IMR-90 (cell line): ENCODE measurements around the gene CITED2. TPM values are rescaled to one million over a fixed set of nuclear protein-coding genes. Genes with fewer than 3 reads are reported as not detected.

ENCODE experiments used
- ATAC-seq: fragments of 200-7000 bp; cut with Tn5 transposase; 2 replicates; pipeline ENCODE4 v1.9.1; 2020; ENCODE audit warnings: low read depth, mild to moderate bottlenecking, moderate library complexity
- BruUV-seq: library from RNA; stranded (reverse); fragments of 400-500 nt; replicated peaks from 2 replicates; lab custom pipeline; 2021; lab: Mats Ljungman, UMichigan
- CTCF ChIA-PET: fragments of 300-600 bp; formaldehyde crosslinking; extraction: SDS; loops from one replicate; lab custom pipeline; 2021; ENCODE audit warnings: antibody characterized with exemption; lab: Yijun Ruan, JAX
- POLR2A ChIA-PET: fragments of 300-600 bp; sonication (Branson Sonifier 250); formaldehyde crosslinking; loops from one replicate; lab custom pipeline; 2022; ENCODE audit warnings: antibody characterized with exemption; ENCODE audit not compliant: unreplicated experiment; lab: Charles Lee
- DNase-seq: peaks from one replicate; pipeline ENCODE4 v3.0.0; 2013
- H2AFZ ChIP-seq: replicated peaks from 2 replicates; pipeline ENCODE3; 2013; ENCODE audit warnings: low read length, mild to moderate bottlenecking; ENCODE audit not compliant: poor library complexity
- H2AK5ac ChIP-seq: 2 replicates; pipeline ENCODE4 v1.6.1; 2013; ENCODE audit warnings: low read depth, low read length, inconsistent platforms
- H2AK9ac ChIP-seq: replicated peaks from 2 replicates; pipeline ENCODE3; 2013; ENCODE audit warnings: mild to moderate bottlenecking, low read depth, low read length, moderate library complexity; ENCODE audit not compliant: poor library complexity
- H2BK120ac ChIP-seq: 2 replicates; pipeline ENCODE4 v1.6.1; 2013; ENCODE audit warnings: low read depth, low read length, inconsistent platforms
- H2BK15ac ChIP-seq: 3 replicates; pipeline ENCODE4 v1.6.1; 2013; ENCODE audit warnings: low read depth, low read length, inconsistent platforms
- H2BK20ac ChIP-seq: 2 replicates; pipeline ENCODE4 v1.6.1; 2013; ENCODE audit warnings: low read depth, mild to moderate bottlenecking, inconsistent platforms, low read length, moderate library complexity
- H2BK5ac ChIP-seq: 2 replicates; pipeline ENCODE4 v1.6.1; 2013; ENCODE audit warnings: mild to moderate bottlenecking, low read depth, low read length, inconsistent platforms; ENCODE audit not compliant: poor library complexity, severe bottlenecking
- H3K14ac ChIP-seq: replicated peaks from 2 replicates; pipeline ENCODE4 v1.6.1; 2013; ENCODE audit warnings: low read depth, low read length, inconsistent platforms
- H3K18ac ChIP-seq: 2 replicates; pipeline ENCODE4 v1.6.1; 2013; ENCODE audit warnings: low read depth, low read length, control low read depth
- H3K23ac ChIP-seq: 2 replicates; pipeline ENCODE4 v1.6.1; 2013; ENCODE audit warnings: low read depth, low read length, inconsistent platforms
- H3K27ac ChIP-seq: 2 replicates; pipeline ENCODE4 v1.5.1; 2013; ENCODE audit warnings: mild to moderate bottlenecking, control low read depth, low read length; ENCODE audit not compliant: insufficient read depth
- H3K27me3 ChIP-seq: 2 replicates; pipeline ENCODE4 v1.6.1; 2013; ENCODE audit warnings: low read length; ENCODE audit not compliant: control insufficient read depth, insufficient read depth
- H3K36me3 ChIP-seq: 2 replicates; pipeline ENCODE4 v1.6.1; 2013; ENCODE audit warnings: low read length, mixed read lengths; ENCODE audit not compliant: control insufficient read depth, insufficient read depth
- H3K4ac ChIP-seq: 2 replicates; pipeline ENCODE4 v1.6.1; 2013; ENCODE audit warnings: low read depth, low read length, inconsistent platforms
- H3K4me1 ChIP-seq: 2 replicates; pipeline ENCODE4 v1.6.1; 2013; ENCODE audit warnings: low read length, mixed read lengths; ENCODE audit not compliant: control insufficient read depth, insufficient read depth
- H3K4me2 ChIP-seq: 2 replicates; pipeline ENCODE4 v1.6.1; 2013; ENCODE audit warnings: low read depth, mild to moderate bottlenecking, control low read depth, low read length, moderate library complexity
- H3K4me3 ChIP-seq: 2 replicates; pipeline ENCODE4 v1.5.1; 2013; ENCODE audit warnings: low read depth, mild to moderate bottlenecking, control low read depth, low read length, moderate library complexity; ENCODE audit not compliant: insufficient read depth
- H3K56ac ChIP-seq: 2 replicates; pipeline ENCODE4 v1.6.1; 2013; ENCODE audit warnings: low read length, inconsistent platforms; ENCODE audit not compliant: insufficient read depth; ENCODE audit errors: extremely low read depth
- H3K79me1 ChIP-seq, 2 experiments: 2 replicates each; pipeline ENCODE4 v1.6.1; 2013; ENCODE audit warnings: low read length in 2 of 2, inconsistent platforms in 1 of 2, low read depth in 1 of 2
- H3K9ac ChIP-seq: 2 replicates; pipeline ENCODE4 v1.6.1; 2013; ENCODE audit warnings: low read depth, low read length, control low read depth
- H3K9me1 ChIP-seq: 2 replicates; pipeline ENCODE4 v1.6.1; 2013; ENCODE audit warnings: low read length, inconsistent platforms; ENCODE audit not compliant: insufficient read depth
- H3K9me3 ChIP-seq: 2 replicates; pipeline ENCODE4 v1.6.1; 2013; ENCODE audit warnings: low read length; ENCODE audit not compliant: control insufficient read depth, insufficient read depth
- H4K20me1 ChIP-seq: 2 replicates; pipeline ENCODE4 v1.6.1; 2013; ENCODE audit warnings: low read length, inconsistent platforms; ENCODE audit not compliant: insufficient read depth
- H4K5ac ChIP-seq: 2 replicates; pipeline ENCODE4 v1.6.1; 2013; ENCODE audit warnings: mild to moderate bottlenecking, low read depth, low read length, control low read depth
- H4K8ac ChIP-seq, 2 experiments: 2 replicates each; pipeline ENCODE4 v1.6.1; 2013; ENCODE audit warnings: low read depth in 2 of 2, low read length in 2 of 2, control low read depth in 1 of 2, inconsistent platforms in 1 of 2
- H4K91ac ChIP-seq: 2 replicates; pipeline ENCODE4 v1.6.1; 2013; ENCODE audit warnings: low read depth, low read length, inconsistent platforms; ENCODE audit not compliant: insufficient read depth
- BHLHE40 ChIP-seq: fragments of 150-350 bp; IDR thresholded peaks from 2 replicates; pipeline ENCODE4 v1.6.1; 2016; ENCODE audit warnings: mild to moderate bottlenecking, low read depth, low read length
- CEBPB ChIP-seq: IDR thresholded peaks from 2 replicates; pipeline ENCODE4 v1.6.1; 2012; ENCODE audit warnings: low read depth, low read length, improper control_type of control experiment
- CHD1 ChIP-seq: IDR thresholded peaks from 2 replicates; pipeline ENCODE4 v1.6.1; 2012; ENCODE audit warnings: low read depth, low read length, improper control_type of control experiment
- FOS ChIP-seq: fragments of 150-350 bp; IDR thresholded peaks from 2 replicates; pipeline ENCODE4 v1.6.1; 2016; ENCODE audit warnings: low read depth, low read length
- MAFK ChIP-seq: IDR thresholded peaks from 2 replicates; pipeline ENCODE4 v1.6.1; 2012; ENCODE audit warnings: low read depth, low read length, improper control_type of control experiment
- MAZ ChIP-seq: IDR thresholded peaks from 2 replicates; pipeline ENCODE4 v1.6.1; 2012; ENCODE audit warnings: low read depth, mild to moderate bottlenecking, low read length, improper control_type of control experiment, moderate library complexity, borderline replicate concordance
- MXI1 ChIP-seq: IDR thresholded peaks from 2 replicates; pipeline ENCODE4 v1.6.1; 2012; ENCODE audit warnings: low read depth, mild to moderate bottlenecking, low read length, moderate library complexity, borderline replicate concordance
- NFE2L2 ChIP-seq: fragments of 150-350 bp; IDR thresholded peaks from 2 replicates; pipeline ENCODE4 v1.6.1; 2016; ENCODE audit warnings: low read depth, mild to moderate bottlenecking, low read length
- POLR2A ChIP-seq: IDR thresholded peaks from 2 replicates; pipeline ENCODE4 v1.6.1; 2012; ENCODE audit warnings: mild to moderate bottlenecking, low read depth, low read length
- RAD21 ChIP-seq: IDR thresholded peaks from 2 replicates; pipeline ENCODE4 v1.6.1; 2012; ENCODE audit warnings: low read length, improper control_type of control experiment
- RCOR1 ChIP-seq: IDR thresholded peaks from 2 replicates; pipeline ENCODE4 v1.6.1; 2012; ENCODE audit warnings: mild to moderate bottlenecking, low read length, improper control_type of control experiment; ENCODE audit not compliant: insufficient replicate concordance
- RFX5 ChIP-seq: IDR thresholded peaks from 2 replicates; pipeline ENCODE4 v1.8.0; 2012; ENCODE audit warnings: low read depth, mild to moderate bottlenecking, low read length, moderate library complexity
- SMC3 ChIP-seq: fragments of 150-350 bp; IDR thresholded peaks from 2 replicates; pipeline ENCODE4 v1.6.1; 2016; ENCODE audit warnings: low read depth, mild to moderate bottlenecking, antibody characterized with exemption, low read length, moderate library complexity
- WGBS, 2 experiments: methylation state at CpG; one replicate each; pipeline versions ENCODE4 v1.1.5 to v1.1.7; 2013; ENCODE audit warnings: missing lambda C conversion rate in 2 of 2; ENCODE audit not compliant: insufficient read length in 1 of 2; ENCODE audit errors: extremely low coverage in 2 of 2; 5-methylcytosine and 5-hydroxymethylcytosine counted together
- dilution Hi-C: fragments of 300-500 bp; cut with HindIII; formaldehyde crosslinking; loops from one replicate; pipeline ENCODE4 v1.14.3; 2018; ENCODE audit warnings: low sequenced_read_pairs; ENCODE audit not compliant: unreplicated experiment
- in situ Hi-C: fragments of 300-500 bp; cut with MboI; formaldehyde crosslinking; loops from 3 replicates; pipeline ENCODE4 v1.14.3; 2019; ENCODE audit warnings: low sequenced_read_pairs, inconsistent platforms, mixed read lengths
- intact Hi-C: fragments of 100-400 bp; cut with micrococcal nuclease; formaldehyde crosslinking; loops from 2 replicates; pipeline ENCODE4 v1.10.0; 2022
- polyA plus RNA-seq, 3 experiments: library from polyadenylated mRNA; depleted of rRNA; stranded (reverse); fragments of >200 nt; gene quantifications; 2 replicates each; pipeline ENCODE4 v1.2.3, GENCODE V29; 2012; ENCODE audit warnings: low replicate concordance in 1 of 3
- total RNA-seq: library from RNA; depleted of rRNA; stranded (reverse); fragments of >200 nt; gene quantifications from 2 replicates; pipeline ENCODE4 v1.2.3, GENCODE V29; 2012
- TF ChIP-seq, protein P1 (sequence below): fragments of 150-350 bp; IDR thresholded peaks from 2 replicates; pipeline ENCODE4 v1.6.1; 2017; ENCODE audit warnings: mild to moderate bottlenecking, antibody characterized with exemption, low read length, low read depth
- TF ChIP-seq, protein P2 (sequence below): conservative IDR thresholded peaks from 2 replicates; pipeline ENCODE4 v1.5.1; 2012; ENCODE audit warnings: mild to moderate bottlenecking, low read depth, low read length, improper control_type of control experiment
- TF ChIP-seq, protein P3 (sequence below): fragments of 150-350 bp; IDR thresholded peaks from 2 replicates; pipeline ENCODE4 v1.6.1; 2016; ENCODE audit warnings: low read depth, mild to moderate bottlenecking, low read length, moderate library complexity, borderline replicate concordance

CITED2 gene
- total and polyA plus RNA-seq, 2 of the 4 experiments (the other 2 are of a cell fraction), result 163 to 483 TPM

DNA sequence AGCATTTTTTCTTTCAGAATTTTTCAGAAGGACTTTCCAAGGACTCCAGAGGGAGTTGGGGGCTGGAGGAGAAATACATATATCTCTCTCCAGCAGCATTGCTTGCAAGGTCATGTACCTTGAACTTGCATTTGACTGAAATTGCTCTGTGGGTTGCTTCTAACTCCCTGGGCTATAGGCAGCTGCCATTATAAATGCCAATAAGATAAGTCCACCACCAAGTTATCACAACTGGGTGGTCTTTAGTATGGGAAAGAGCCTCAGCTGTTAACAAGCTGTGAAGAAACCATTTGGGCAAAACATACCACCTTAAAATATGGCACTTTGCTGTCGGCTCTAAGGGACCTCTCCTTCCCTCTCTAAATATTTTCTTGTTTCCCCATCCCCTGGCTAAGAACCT, 20.9 kb upstream of the CITED2 start:
- DNase-seq, result no peak
- Histone ChIP-seq H2AFZ (no peak overlapping the region), H3K14ac (no peak overlapping the region), H2BK15ac (no peak overlapping the region), H3K18ac (no peak overlapping the region), H3K9me3 (no peaks in the 10 kb centered on the region), H3K4me1 (peaks cover 6% of the 10 kb centered on the region; the same call in 1 of the 2 replicates), H2BK5ac (no peak overlapping the region), H4K20me1 (no peaks in the 10 kb centered on the region), H3K36me3 (no peaks in the 10 kb centered on the region), H3K23ac (no peak overlapping the region), H3K79me1 (no peaks in the 10 kb centered on the region), H3K56ac (no peak overlapping the region), H3K9ac (no peak overlapping the region), H2BK20ac (no peak overlapping the region), H2AK5ac (no peak overlapping the region), H3K4me3 (no peak overlapping the region), H4K5ac (no peak overlapping the region), H4K91ac (no peak overlapping the region), H3K9me1 (no peaks in the 10 kb centered on the region; the same call in 1 of the 2 replicates), H3K27ac (no peak overlapping the region), H3K27me3 (no peaks in the 10 kb centered on the region), H4K8ac (no peak overlapping the region), H2AK9ac (no peak overlapping the region), H3K4ac (no peak overlapping the region), H2BK120ac (no peak overlapping the region), H3K4me2 (no peak overlapping the region)
- in situ Hi-C loops, result no loop called here
- BruUV-seq, result no TSS peak
- dilution Hi-C loops, result no loop called here
- intact Hi-C loops, result no loop called here
- TF ChIP-seq, protein P1, sequence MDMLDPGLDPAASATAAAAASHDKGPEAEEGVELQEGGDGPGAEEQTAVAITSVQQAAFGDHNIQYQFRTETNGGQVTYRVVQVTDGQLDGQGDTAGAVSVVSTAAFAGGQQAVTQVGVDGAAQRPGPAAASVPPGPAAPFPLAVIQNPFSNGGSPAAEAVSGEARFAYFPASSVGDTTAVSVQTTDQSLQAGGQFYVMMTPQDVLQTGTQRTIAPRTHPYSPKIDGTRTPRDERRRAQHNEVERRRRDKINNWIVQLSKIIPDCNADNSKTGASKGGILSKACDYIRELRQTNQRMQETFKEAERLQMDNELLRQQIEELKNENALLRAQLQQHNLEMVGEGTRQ, result no peak
- TF ChIP-seq NFE2L2, result no peak
- no peak for TF ChIP-seq RFX5
- TF ChIP-seq, protein P2, sequence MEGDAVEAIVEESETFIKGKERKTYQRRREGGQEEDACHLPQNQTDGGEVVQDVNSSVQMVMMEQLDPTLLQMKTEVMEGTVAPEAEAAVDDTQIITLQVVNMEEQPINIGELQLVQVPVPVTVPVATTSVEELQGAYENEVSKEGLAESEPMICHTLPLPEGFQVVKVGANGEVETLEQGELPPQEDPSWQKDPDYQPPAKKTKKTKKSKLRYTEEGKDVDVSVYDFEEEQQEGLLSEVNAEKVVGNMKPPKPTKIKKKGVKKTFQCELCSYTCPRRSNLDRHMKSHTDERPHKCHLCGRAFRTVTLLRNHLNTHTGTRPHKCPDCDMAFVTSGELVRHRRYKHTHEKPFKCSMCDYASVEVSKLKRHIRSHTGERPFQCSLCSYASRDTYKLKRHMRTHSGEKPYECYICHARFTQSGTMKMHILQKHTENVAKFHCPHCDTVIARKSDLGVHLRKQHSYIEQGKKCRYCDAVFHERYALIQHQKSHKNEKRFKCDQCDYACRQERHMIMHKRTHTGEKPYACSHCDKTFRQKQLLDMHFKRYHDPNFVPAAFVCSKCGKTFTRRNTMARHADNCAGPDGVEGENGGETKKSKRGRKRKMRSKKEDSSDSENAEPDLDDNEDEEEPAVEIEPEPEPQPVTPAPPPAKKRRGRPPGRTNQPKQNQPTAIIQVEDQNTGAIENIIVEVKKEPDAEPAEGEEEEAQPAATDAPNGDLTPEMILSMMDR, result no peak
- no peak for TF ChIP-seq CEBPB
- TF ChIP-seq CHD1, result no peak
- no peak for TF ChIP-seq SMC3
- TF ChIP-seq MXI1, result no peak
- no peak for TF ChIP-seq RAD21
- no peak for TF ChIP-seq POLR2A
- no peak for TF ChIP-seq FOS
- no peak for TF ChIP-seq MAZ
- TF ChIP-seq, protein P3, sequence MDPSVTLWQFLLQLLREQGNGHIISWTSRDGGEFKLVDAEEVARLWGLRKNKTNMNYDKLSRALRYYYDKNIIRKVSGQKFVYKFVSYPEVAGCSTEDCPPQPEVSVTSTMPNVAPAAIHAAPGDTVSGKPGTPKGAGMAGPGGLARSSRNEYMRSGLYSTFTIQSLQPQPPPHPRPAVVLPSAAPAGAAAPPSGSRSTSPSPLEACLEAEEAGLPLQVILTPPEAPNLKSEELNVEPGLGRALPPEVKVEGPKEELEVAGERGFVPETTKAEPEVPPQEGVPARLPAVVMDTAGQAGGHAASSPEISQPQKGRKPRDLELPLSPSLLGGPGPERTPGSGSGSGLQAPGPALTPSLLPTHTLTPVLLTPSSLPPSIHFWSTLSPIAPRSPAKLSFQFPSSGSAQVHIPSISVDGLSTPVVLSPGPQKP, result no peak
- TF ChIP-seq BHLHE40, result no peak
- TF ChIP-seq MAFK, result no peak
- TF ChIP-seq RCOR1, result no peak
- CTCF ChIA-PET, result no interaction called here
- POLR2A ChIA-PET, result interaction anchor here (1.1 kb wide), 1 partner anchor 21 kb away, joined by 5 read pairs; the partner anchor contains the start of gene CITED2
- no CpG with 5 or more reads among the region's 1 CpG for WGBS, 2 experiments
- ATAC-seq, result no peak
